ENCODE data around the gene MDFIC2.

Gene MDFIC2

GRCh38 chr3:70177881-70178645, 134.4 kb downstream of the MDFIC2 start:
- DNase-seq, result no peak

GRCh38 chr3:70176224-70176623, 136.2 kb downstream of the MDFIC2 start:
- no peak for DNase-seq

- DNase-seq, result no peak
Observed at GRCh38 chr3:70156808-70157207, 155.6 kb downstream of the MDFIC2 start.

- DNase-seq, result no peak
Observed at GRCh38 chr3:70150599-70150998, 161.8 kb downstream of the MDFIC2 start.

- no peak for DNase-seq
Observed at GRCh38 chr3:70149714-70150400, 162.6 kb downstream of the MDFIC2 start.
